SH-SY5Y (cell line): Measurements from ENCODE around the gene APOLD1.

Source experiments
- GATA2 ChIP-seq: IDR thresholded peaks from 2 replicates; pipeline ENCODE4 v1.6.1; 2011; ENCODE audit warnings: mild to moderate bottlenecking, low read depth, low read length
- GATA3 ChIP-seq: IDR thresholded peaks from 2 replicates; pipeline ENCODE4 v1.6.1; 2011; ENCODE audit warnings: low read depth, mild to moderate bottlenecking, low read length, moderate library complexity

- TF ChIP-seq GATA2 (no peak), GATA3 (no peak)
Measured at GRCh38 chr12:12774791-12775190, 10.7 kb upstream of the APOLD1 start.
